DOHH2 (cell line): ENCODE data around the gene UBXN7.

ENCODE experiments used
- CTCF ChIP-seq: fragments of 200-600 bp; sonication (generic); IDR thresholded peaks from one replicate; pipeline ENCODE4 v1.5.1; 2014; ENCODE audit warnings: antibody characterized with exemption, mild to moderate bottlenecking, low read depth, low read length; ENCODE audit not compliant: poor library complexity, severe bottlenecking
- EZH2phosphoT487 ChIP-seq: fragments of 200-600 bp; sonication (generic); IDR thresholded peaks from 2 replicates; pipeline ENCODE4 v1.6.1; 2017; ENCODE audit warnings: borderline replicate concordance, mild to moderate bottlenecking, antibody characterized with exemption, low read length, moderate library complexity, mixed read lengths

GRCh38 chr3:196360586-196360985, 71.6 kb downstream of the UBXN7 start:
- TF ChIP-seq CTCF (no peak), EZH2phosphoT487 (no peak)
